Hematopoietic multipotent progenitor cell treated with erythropoietin and hydrocortisone succinate and interleukin-3 and kit ligand, for 15 days (in vitro differentiated cells): ENCODE results near the gene BEND4.

Experiments
- DNase-seq: peaks from one replicate; pipeline ENCODE4 v3.0.0-alpha.2; 2015; ENCODE audit warnings: low spot score

BEND4 gene

GRCh38 chr4:42104521-42104920 is 47.9 kb downstream of the BEND4 start:
- DNase-seq, result no peak

DNA sequence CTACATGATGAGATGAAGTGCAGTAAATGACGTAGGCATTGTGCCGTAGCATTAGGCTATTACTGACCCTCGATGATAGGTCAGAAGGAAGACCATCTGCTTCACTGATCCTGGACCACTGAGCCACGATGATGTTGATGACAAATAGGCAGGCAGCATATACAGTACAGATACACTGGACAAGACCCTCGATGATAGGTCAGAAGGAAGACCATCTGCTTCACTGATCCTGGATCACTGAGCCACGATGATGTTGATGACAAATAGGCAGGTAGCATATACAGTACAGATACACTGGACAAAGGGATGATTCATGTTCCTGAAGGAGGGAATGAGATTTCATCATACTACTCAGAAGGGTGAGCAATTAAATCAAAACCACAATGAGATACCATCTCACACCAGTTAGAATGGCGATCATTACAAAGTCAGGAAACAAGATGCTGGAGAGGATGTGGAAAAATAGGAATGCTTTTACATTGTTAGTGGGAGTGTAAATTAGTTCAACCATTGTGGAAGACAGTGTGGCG is 50.9 kb downstream of the BEND4 start:
- no peak for DNase-seq

- no peak for DNase-seq
Measured at GRCh38 chr4:42088386-42088785, 64.1 kb downstream of the BEND4 start.

- DNase-seq, result no peak
Measured at GRCh38 chr4:42083816-42084215, 68.6 kb downstream of the BEND4 start.

DNA sequence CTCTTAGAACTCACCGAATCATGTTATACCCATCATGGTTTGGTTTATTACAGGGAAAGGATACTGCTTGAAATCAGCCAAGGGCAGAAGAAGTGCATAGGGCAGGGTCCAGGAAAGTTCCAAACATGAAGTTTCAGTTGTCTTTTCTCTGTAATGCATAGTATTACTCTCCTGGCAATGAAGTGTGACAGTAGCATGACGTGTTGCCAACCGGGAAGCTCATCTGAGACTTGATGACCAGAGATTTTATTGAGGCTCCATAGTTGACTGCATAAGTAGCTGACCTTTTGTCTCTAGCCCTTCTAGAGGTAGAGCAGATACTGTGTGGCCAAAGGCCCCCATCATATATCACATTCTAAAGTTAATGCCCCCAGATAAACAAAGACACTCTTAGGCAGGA is 72.1 kb downstream of the BEND4 start:
- DNase-seq, result no peak

DNA sequence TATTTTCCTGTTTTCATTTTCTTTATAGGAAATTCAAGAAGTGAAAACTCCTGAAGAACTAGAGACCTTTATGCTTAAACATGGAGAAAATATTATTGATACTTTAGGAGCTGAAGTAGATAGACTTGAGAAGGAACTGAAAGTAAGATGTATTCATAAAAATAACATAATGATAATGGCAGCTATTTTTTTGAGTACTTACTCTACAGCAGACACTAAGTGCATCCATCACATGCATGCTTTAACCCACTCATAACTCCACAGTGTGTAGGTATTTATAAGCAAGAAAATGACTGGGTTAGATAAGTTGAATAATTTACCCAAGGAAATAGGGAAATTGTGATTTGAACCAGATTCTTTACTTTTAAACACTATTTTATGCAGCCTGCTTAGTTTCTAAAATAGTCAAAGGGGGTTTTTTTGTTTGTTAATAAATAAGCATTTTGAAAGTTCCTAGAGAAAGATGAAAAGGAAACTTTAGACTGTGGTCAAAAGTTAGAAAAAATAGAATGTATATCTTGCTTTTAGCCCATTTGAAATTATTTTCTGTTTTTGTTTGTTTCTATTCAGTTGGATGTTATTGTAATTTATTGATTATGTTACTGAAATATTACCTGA is 74.2 kb downstream of the BEND4 start:
- DNase-seq, result no peak

DNA sequence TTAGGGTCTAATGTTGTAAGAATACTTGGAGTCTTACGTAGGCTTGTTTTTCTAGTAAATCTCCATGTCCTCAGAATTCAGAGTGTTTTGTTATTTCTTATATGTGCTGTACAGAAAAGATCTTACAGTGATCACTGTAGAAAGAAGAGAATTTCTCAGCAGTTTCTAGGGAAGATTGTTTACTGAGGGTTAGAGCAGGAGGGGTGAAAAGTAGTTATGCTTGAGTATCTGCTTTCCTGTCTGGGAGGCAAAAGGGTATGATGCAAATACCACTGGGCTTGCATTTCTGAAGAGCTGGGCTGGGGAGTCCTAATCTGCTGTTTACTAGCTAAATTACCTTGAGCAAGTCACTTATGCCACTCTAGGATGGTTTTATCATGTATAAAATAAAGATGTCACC is 78.2 kb downstream of the BEND4 start:
- DNase-seq, result no peak

GRCh38 chr4:42070463-42070862 is 82.0 kb downstream of the BEND4 start:
- no peak for DNase-seq

DNA sequence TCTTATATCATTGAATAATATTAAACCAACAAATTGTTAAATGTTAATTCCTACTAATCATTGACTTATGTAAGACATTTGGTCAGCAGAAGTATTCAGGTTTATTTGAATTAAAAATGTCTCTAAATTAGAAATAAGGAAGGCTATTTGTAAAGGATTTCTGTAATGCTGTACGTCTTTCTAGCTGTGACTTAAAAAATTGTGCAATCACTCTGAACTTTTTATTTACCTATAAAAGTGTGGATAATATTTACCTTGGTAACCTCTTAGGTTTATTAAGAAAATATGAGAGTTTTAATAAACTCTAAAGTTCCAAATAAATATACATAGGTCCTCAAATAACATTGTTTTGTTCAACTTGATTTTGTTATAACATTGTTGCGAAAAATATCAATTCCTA is 85.2 kb downstream of the BEND4 start:
- DNase-seq, result no peak

DNA sequence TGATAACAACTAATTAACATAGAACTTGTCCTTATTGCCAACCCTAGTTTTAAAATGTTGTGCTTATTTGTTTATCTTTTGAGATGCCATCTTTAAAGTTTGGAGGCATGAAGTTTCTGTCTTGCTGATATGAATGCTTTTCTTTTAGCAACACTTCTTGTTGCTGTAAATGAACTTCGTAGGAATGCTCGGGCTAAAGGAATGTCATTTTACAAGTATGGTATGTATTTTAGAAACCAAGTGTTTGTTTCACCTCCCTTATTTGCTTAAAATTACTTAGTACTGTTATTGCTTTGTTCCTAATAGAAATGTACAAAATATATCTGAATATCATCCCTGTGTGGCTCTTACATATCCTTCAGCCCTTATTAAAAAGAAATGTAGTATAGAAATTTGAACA is 86.1 kb downstream of the BEND4 start:
- no peak for DNase-seq
